Stromal cell of bone marrow (primary cell): Measurements from ENCODE around the gene RAI14.
A peak's percentile ranks its signal among the peaks of the same experiment; 100 is the strongest.
"Not testable (repeated sequence)": the region's sequence is repeated elsewhere in the genome, so short reads cannot be mapped to it uniquely, and the experiment has no call there.

Experiments used
- DNase-seq: peaks from one replicate; pipeline ENCODE4 v3.0.0-alpha.2; 2012; ENCODE audit warnings: low read depth

RAI14 gene

GRCh38 chr5:34771076-34771475 lies 114.9 kb downstream of the RAI14 start:
- DNase-seq, result no peak

GRCh38 chr5:34772267-34773098 lies 116.4 kb downstream of the RAI14 start:
- DNase-seq, result no peak

- no peak for DNase-seq
Observed at GRCh38 chr5:34774139-34774538, 118.0 kb downstream of the RAI14 start.

- DNase-seq, result not testable (repeated sequence)
Observed at GRCh38 chr5:34774678-34775077, 118.5 kb downstream of the RAI14 start.

GRCh38 chr5:34775886-34776285 lies 119.8 kb downstream of the RAI14 start:
- no peak for DNase-seq

GRCh38 chr5:34778091-34778850 lies 122.1 kb downstream of the RAI14 start:
- DNase-seq, result no peak

GRCh38 chr5:34783892-34784291 lies 127.8 kb downstream of the RAI14 start:
- not testable (repeated sequence) for DNase-seq

GRCh38 chr5:34787035-34787434 lies 130.9 kb downstream of the RAI14 start:
- no peak for DNase-seq

- DNase-seq, result peak; percentile 69
Observed at GRCh38 chr5:34789021-34789531, 132.9 kb downstream of the RAI14 start.

GRCh38 chr5:34789639-34790038 lies 133.5 kb downstream of the RAI14 start:
- no peak for DNase-seq

- DNase-seq, result no peak
Observed at GRCh38 chr5:34790069-34790468, 133.9 kb downstream of the RAI14 start.

GRCh38 chr5:34791761-34792244 lies 135.7 kb downstream of the RAI14 start:
- DNase-seq, result no peak

- no peak for DNase-seq
Observed at GRCh38 chr5:34802834-34803563, 146.9 kb downstream of the RAI14 start.

- no peak for DNase-seq
Observed at GRCh38 chr5:34803974-34804732, 148.0 kb downstream of the RAI14 start.

- DNase-seq, result no peak
Observed at GRCh38 chr5:34804913-34805312, 148.8 kb downstream of the RAI14 start.

GRCh38 chr5:34806532-34806931 lies 150.4 kb downstream of the RAI14 start:
- DNase-seq, result no peak

GRCh38 chr5:34811706-34812105 lies 155.6 kb downstream of the RAI14 start:
- no peak for DNase-seq

GRCh38 chr5:34813509-34813908 lies 157.4 kb downstream of the RAI14 start:
- DNase-seq, result no peak

GRCh38 chr5:34817558-34818351 lies 161.6 kb downstream of the RAI14 start:
- DNase-seq, result no peak

GRCh38 chr5:34818717-34819116 lies 162.6 kb downstream of the RAI14 start:
- no peak for DNase-seq

- no peak for DNase-seq
Observed at GRCh38 chr5:34820593-34820992, 164.5 kb downstream of the RAI14 start.
